ENCODE data around the gene CFAP221.

CFAP221 gene

DNA sequence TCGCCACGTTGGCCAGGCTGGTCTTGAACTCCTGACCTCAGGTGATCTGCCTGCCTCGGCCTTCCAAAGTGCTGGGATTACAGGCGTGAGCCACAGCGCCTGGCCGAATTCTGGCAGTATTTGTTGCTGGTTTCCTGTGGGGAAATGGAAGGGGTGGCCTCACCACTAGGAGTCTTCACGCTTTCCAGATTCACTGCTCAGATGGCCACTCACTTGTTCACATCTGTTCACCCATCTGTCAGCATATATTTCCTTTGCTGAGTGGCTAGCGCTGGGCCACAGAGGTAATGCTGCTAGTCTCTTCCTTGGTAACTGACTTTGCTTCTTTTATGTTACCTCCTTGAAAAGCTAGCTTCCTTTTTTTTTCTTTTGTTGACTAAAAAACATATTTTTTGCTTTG lies 162.0 kb downstream of the CFAP221 start:
- H3K9ac ChIP-seq (ENCODE audit: low read depth, low read length) = no peak overlapping the region

More for the DNA sequence above, 162.0 kb downstream of the CFAP221 start:
- Histone ChIP-seq H3K4me1 (ENCODE audit: insufficient read depth, low read length) (peaks cover 12% of the 10 kb centered on the region), H3K36me3 (ENCODE audit: insufficient read depth, low read length) (no peaks in the 10 kb centered on the region), H3K9me3 (ENCODE audit: control insufficient read depth, insufficient read depth, low read length) (no peaks in the 10 kb centered on the region)
